ENCODE measurements around the gene TIMM13. TPM values are rescaled to one million over a fixed set of nuclear protein-coding genes. Genes with fewer than 3 reads are reported as not detected.
"Not testable (repeated sequence)": the region's sequence is repeated elsewhere in the genome, so short reads cannot be mapped to it uniquely, and the experiment has no call there.

The TIMM13 gene
- total and polyA plus RNA-seq, 8 donors, result 37.7 to 71.8 (median 48.2) TPM

- Histone ChIP-seq H3K9me3 (no peaks in the 10 kb centered on the region), H3K4me3 (no peak overlapping the region), H3K27ac (no peak overlapping the region), H3K4me1 (no peaks in the 10 kb centered on the region), H3K36me3 (no peaks in the 10 kb centered on the region), H3K27me3 (no peaks in the 10 kb centered on the region)
- TF ChIP-seq, protein P1, sequence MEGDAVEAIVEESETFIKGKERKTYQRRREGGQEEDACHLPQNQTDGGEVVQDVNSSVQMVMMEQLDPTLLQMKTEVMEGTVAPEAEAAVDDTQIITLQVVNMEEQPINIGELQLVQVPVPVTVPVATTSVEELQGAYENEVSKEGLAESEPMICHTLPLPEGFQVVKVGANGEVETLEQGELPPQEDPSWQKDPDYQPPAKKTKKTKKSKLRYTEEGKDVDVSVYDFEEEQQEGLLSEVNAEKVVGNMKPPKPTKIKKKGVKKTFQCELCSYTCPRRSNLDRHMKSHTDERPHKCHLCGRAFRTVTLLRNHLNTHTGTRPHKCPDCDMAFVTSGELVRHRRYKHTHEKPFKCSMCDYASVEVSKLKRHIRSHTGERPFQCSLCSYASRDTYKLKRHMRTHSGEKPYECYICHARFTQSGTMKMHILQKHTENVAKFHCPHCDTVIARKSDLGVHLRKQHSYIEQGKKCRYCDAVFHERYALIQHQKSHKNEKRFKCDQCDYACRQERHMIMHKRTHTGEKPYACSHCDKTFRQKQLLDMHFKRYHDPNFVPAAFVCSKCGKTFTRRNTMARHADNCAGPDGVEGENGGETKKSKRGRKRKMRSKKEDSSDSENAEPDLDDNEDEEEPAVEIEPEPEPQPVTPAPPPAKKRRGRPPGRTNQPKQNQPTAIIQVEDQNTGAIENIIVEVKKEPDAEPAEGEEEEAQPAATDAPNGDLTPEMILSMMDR (IDR thresholded peaks at IDR 0.05), result no peak
- WGBS, 2 donors, result 52 to 63% methylated on average over 27 of the region's 27 CpGs
- intact Hi-C loops (cut with DNase I), result loop anchor here in 1 of 3 donors (5.0 kb wide), 1 partner anchor 117 kb away; no protein-coding TSS in a partner anchor
- FAIRE-seq (no peak), DNase-seq (no peak), ATAC-seq (peak in 2 of 4 donors; percentile 39 to 52)
Observed at GRCh38 chr19:2394442-2395292, 32.7 kb downstream of the TIMM13 start.

- TF ChIP-seq, protein P1 (IDR thresholded peaks at IDR 0.05), result no peak
- H3K4me3 ChIP-seq, result no peak overlapping the region
- intact Hi-C loops (cut with DNase I), result loop anchor here in 1 of 3 donors (5.0 kb wide), 1 partner anchor 117 kb away; no protein-coding TSS in a partner anchor
- FAIRE-seq (no peak), ATAC-seq (no peak), DNase-seq (no peak)
- no peaks in the 10 kb centered on the region for H3K9me3 ChIP-seq
- no peaks in the 10 kb centered on the region for H3K27me3 ChIP-seq
- no peaks in the 10 kb centered on the region for H3K4me1 ChIP-seq
- no peaks in the 10 kb centered on the region for H3K36me3 ChIP-seq
- no peak overlapping the region for H3K27ac ChIP-seq
- 66 to 74% methylated on average over 8 of the region's 8 CpGs for WGBS, 2 donors
Observed at GRCh38 chr19:2394054-2394441, 33.3 kb downstream of the TIMM13 start.

DNA sequence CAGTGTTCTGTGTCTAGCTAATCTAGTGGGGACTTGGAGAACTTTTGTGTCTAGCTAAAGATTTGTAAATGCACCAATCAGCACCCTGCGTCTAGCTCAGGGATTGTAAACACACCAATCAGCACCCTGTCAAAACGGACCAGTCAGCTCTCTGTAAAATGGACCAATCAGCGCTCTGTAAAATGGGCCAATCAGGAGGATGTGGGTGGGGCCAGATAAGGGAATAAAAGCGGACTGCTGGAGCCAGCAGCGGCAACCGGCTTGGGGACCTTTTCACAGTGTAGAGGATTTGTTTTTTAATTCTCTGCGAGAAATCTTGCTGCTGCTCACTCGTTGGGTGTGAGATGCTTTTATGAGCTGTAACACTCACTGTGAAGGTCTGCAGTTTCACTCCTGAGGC is 34.5 kb downstream of the TIMM13 start:
- not testable (repeated sequence) for H3K27ac ChIP-seq, H3K4me1 ChIP-seq, H3K9me3 ChIP-seq, H3K36me3 ChIP-seq, ATAC-seq, FAIRE-seq, H3K4me3 ChIP-seq, DNase-seq, H3K27me3 ChIP-seq
- 55 to 56% methylated on average over 8 of the region's 8 CpGs for WGBS, 2 donors
- intact Hi-C loops (cut with DNase I), result loop anchor here in 1 of 3 donors (5.0 kb wide), 1 partner anchor 116 kb away; no protein-coding TSS in a partner anchor

- DNase-seq, result no peak
- H3K4me3 ChIP-seq, result no peak overlapping the region
- 44 to 49% methylated on average over 7 of the region's 7 CpGs for WGBS, 2 donors
- no peaks in the 10 kb centered on the region for H3K4me1 ChIP-seq
- no peak overlapping the region for H3K27ac ChIP-seq
- H3K36me3 ChIP-seq, result no peaks in the 10 kb centered on the region
- no peak for FAIRE-seq
- ATAC-seq, result no peak
- intact Hi-C loops (cut with DNase I), result loop anchor here in 1 of 3 donors (5.0 kb wide), 1 partner anchor 115 kb away; no protein-coding TSS in a partner anchor
- TF ChIP-seq, protein P1 (IDR thresholded peaks at IDR 0.05), result no peak
- no peaks in the 10 kb centered on the region for H3K9me3 ChIP-seq
- no peaks in the 10 kb centered on the region for H3K27me3 ChIP-seq
Observed at GRCh38 chr19:2392366-2392765, 35.0 kb downstream of the TIMM13 start.

DNA sequence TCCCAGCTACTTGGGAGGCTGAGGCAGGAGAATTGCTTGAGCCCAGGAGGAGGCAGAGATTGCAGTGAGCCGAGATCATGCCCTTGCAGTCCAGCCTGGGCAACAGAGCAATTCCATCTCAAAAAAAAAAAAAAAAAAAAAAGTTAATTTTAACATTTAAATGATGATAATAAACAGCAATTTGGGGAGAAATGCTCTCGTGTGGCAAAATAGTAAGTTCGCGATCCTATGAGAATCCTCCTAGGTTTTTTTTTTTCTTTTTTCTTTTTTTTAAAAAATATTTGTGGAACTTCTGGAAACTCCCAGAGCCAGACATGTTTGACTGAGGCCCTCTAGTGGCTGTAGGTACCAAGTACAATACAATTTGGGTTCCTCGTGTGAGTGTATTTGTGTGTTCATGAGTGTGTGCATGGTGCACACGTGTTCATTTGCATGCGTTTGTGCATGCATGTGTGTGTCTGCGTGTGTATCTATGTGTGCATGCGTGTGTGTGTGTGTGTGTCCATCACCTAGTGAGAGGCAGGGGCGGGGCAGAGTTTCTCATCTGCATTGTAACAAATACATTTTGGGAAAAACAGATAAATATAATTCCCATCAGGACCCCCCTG is 36.2 kb downstream of the TIMM13 start:
- ATAC-seq (peak; percentile 68 to 92 (median 86)), DNase-seq (peak in 3 of 6 donors; percentile 24 to 52 (median 31)), FAIRE-seq (no peak)
- Histone ChIP-seq H3K9me3 (no peaks in the 10 kb centered on the region), H3K27me3 (no peaks in the 10 kb centered on the region), H3K4me1 (no peaks in the 10 kb centered on the region), H3K36me3 (no peaks in the 10 kb centered on the region), H3K4me3 (no peak overlapping the region), H3K27ac (no peak overlapping the region)
- TF ChIP-seq, protein P1 (IDR thresholded peaks at IDR 0.05), result peak; percentile 39 to 74 (median 56)
- WGBS, 2 donors, result 4 to 5% methylated on average over 10 of the region's 10 CpGs
- intact Hi-C loops (cut with DNase I), result loop anchor here in 1 of 3 donors (5.0 kb wide), 1 partner anchor 114 kb away; no protein-coding TSS in a partner anchor

All from pancreas (tissue), 10 donors.